Hepatocyte (in vitro differentiated cells): ENCODE data around the gene LPP. TPM values are rescaled to one million over a fixed set of nuclear protein-coding genes. Genes with fewer than 3 reads are reported as not detected.
"Not testable (repeated sequence)": the region's sequence is repeated elsewhere in the genome, so short reads cannot be mapped to it uniquely, and the experiment has no call there.

Experiments
- DNase-seq: peaks from one replicate; pipeline ENCODE4 v3.0.0-alpha.2; 2016; ENCODE audit warnings: low spot score
- H2AFZ ChIP-seq: fragments of 200-600 bp; sonication (generic); 2 replicates; pipeline ENCODE4 v1.6.0; 2016; ENCODE audit warnings: antibody characterized with exemption, mild to moderate bottlenecking
- H3K27ac ChIP-seq: fragments of 200-600 bp; sonication (generic); 2 replicates; pipeline ENCODE4 v1.5.1; 2016; ENCODE audit warnings: mild to moderate bottlenecking
- H3K27me3 ChIP-seq: fragments of 200-600 bp; sonication (generic); 2 replicates; pipeline ENCODE4 v1.6.1; 2016
- H3K36me3 ChIP-seq: fragments of 200-600 bp; sonication (generic); replicated peaks from 2 replicates; pipeline ENCODE4 v1.5.1; 2016; ENCODE audit warnings: low read depth; ENCODE audit not compliant: insufficient read depth
- H3K4me1 ChIP-seq: fragments of 200-600 bp; sonication (generic); 2 replicates; pipeline ENCODE4 v1.5.1; 2016; ENCODE audit warnings: mild to moderate bottlenecking, moderate library complexity; ENCODE audit not compliant: insufficient read depth
- H3K4me2 ChIP-seq: fragments of 200-600 bp; sonication (generic); 2 replicates; pipeline ENCODE4 v1.6.0; 2016
- H3K4me3 ChIP-seq: fragments of 200-600 bp; sonication (generic); 2 replicates; pipeline ENCODE4 v1.5.1; 2016; ENCODE audit warnings: mild to moderate bottlenecking
- H3K79me2 ChIP-seq: fragments of 200-600 bp; sonication (generic); 2 replicates; pipeline ENCODE4 v1.6.0; 2017; ENCODE audit warnings: mild to moderate bottlenecking
- H3K9me2 ChIP-seq: fragments of 200-600 bp; sonication (generic); replicated peaks from 2 replicates; pipeline ENCODE4 v1.6.0; 2017; ENCODE audit warnings: mild to moderate bottlenecking; ENCODE audit not compliant: insufficient read depth
- H3K9me3 ChIP-seq: fragments of 200-600 bp; sonication (generic); 2 replicates; pipeline ENCODE4 v1.5.1; 2016; ENCODE audit warnings: low read depth, mild to moderate bottlenecking
- H4K20me1 ChIP-seq: fragments of 200-600 bp; sonication (generic); 2 replicates; pipeline ENCODE4 v1.6.0; 2016; ENCODE audit warnings: mild to moderate bottlenecking; ENCODE audit not compliant: insufficient read depth, poor library complexity, severe bottlenecking
- CTCF ChIP-seq: fragments of 200-600 bp; sonication (generic); IDR thresholded peaks from 2 replicates; pipeline ENCODE4 v1.5.1; 2016; ENCODE audit warnings: antibody characterized with exemption, mild to moderate bottlenecking; ENCODE audit not compliant: poor library complexity
- EZH2 ChIP-seq: fragments of 200-600 bp; sonication (generic); IDR thresholded peaks from 2 replicates; pipeline ENCODE4 v1.6.1; 2016; ENCODE audit warnings: antibody characterized with exemption, mild to moderate bottlenecking, borderline replicate concordance
- EZH2phosphoT487 ChIP-seq: fragments of 200-600 bp; sonication (generic); IDR thresholded peaks from one replicate; pipeline ENCODE4 v1.6.1; 2018; ENCODE audit warnings: antibody characterized with exemption, mild to moderate bottlenecking, low read depth, moderate library complexity; ENCODE audit not compliant: unreplicated experiment, severe bottlenecking
- WGBS: methylation state at CpG from one replicate; pipeline ENCODE4 v1.1.6; 2016; ENCODE audit warnings: low lambda C conversion rate; ENCODE audit errors: missing lambda C conversion rate; 5-methylcytosine and 5-hydroxymethylcytosine counted together
- polyA plus RNA-seq: library from polyadenylated mRNA; unstranded; fragments of >200 nt; fragmentation: Nextera tagmentation; extraction: Ambion mirVana; gene quantifications from 2 replicates; pipeline ENCODE4 v1.2.1, GENCODE V29; 2016
- total RNA-seq: library from RNA; depleted of rRNA; stranded (reverse); fragments of >200 nt; gene quantifications from 2 replicates; pipeline ENCODE4 v1.2.3, GENCODE V29; 2014

The LPP gene
- total and polyA plus RNA-seq, 2 experiments from 2014 or later = 53.2 to 73.8 TPM

- no peak for TF ChIP-seq EZH2phosphoT487
- TF ChIP-seq EZH2 = no peak
- TF ChIP-seq CTCF = no peak
Observed at GRCh38 chr3:188126934-188127333, 27.0 kb upstream of the LPP start.

GRCh38 chr3:188128905-188129304 lies 25.1 kb upstream of the LPP start:
- no peak for TF ChIP-seq EZH2phosphoT487
- TF ChIP-seq EZH2 = no peak
- no peak for TF ChIP-seq CTCF
- H3K9me3 ChIP-seq = no peaks in the 10 kb centered on the region
- H3K27me3 ChIP-seq = no peaks in the 10 kb centered on the region
- H3K9me2 ChIP-seq = no peaks in the 10 kb centered on the region
- no peak for DNase-seq
- no peaks in the 10 kb centered on the region for H3K79me2 ChIP-seq
- H3K4me3 ChIP-seq = no peak overlapping the region
- H3K36me3 ChIP-seq = no peaks in the 10 kb centered on the region
- no peak overlapping the region for H3K4me2 ChIP-seq
- 94% methylated on average over 1 of the region's 1 CpG for WGBS
- no peaks in the 10 kb centered on the region for H4K20me1 ChIP-seq
- H3K4me1 ChIP-seq = peaks cover 11% of the 10 kb centered on the region
- no peak overlapping the region for H3K27ac ChIP-seq
- H2AFZ ChIP-seq = no peak overlapping the region

More at GRCh38 chr3:188126934-188127333, 27.0 kb upstream of the LPP start:
- 77% methylated on average over 8 of the region's 8 CpGs for WGBS
- H2AFZ ChIP-seq = no peak overlapping the region
- no peak overlapping the region for H3K27ac ChIP-seq
- no peaks in the 10 kb centered on the region for H3K79me2 ChIP-seq
- peaks cover 26% of the 10 kb centered on the region for H3K4me1 ChIP-seq
- DNase-seq = no peak
- H4K20me1 ChIP-seq = no peaks in the 10 kb centered on the region
- no peaks in the 10 kb centered on the region for H3K36me3 ChIP-seq
- no peaks in the 10 kb centered on the region for H3K9me3 ChIP-seq
- H3K9me2 ChIP-seq = no peaks in the 10 kb centered on the region
- no peak overlapping the region for H3K4me2 ChIP-seq
- no peak overlapping the region for H3K4me3 ChIP-seq
- no peaks in the 10 kb centered on the region for H3K27me3 ChIP-seq

GRCh38 chr3:188131023-188131422 lies 22.9 kb upstream of the LPP start:
- not testable (repeated sequence) for H2AFZ ChIP-seq, H3K4me3 ChIP-seq, H3K4me1 ChIP-seq, H3K4me2 ChIP-seq, H3K27me3 ChIP-seq, H3K79me2 ChIP-seq, DNase-seq, H4K20me1 ChIP-seq, H3K36me3 ChIP-seq, H3K9me3 ChIP-seq, H3K27ac ChIP-seq, H3K9me2 ChIP-seq
- 92% methylated on average over 2 of the region's 2 CpGs for WGBS

- Histone ChIP-seq H3K36me3 (no peaks in the 10 kb centered on the region), H3K4me2 (no peak overlapping the region), H4K20me1 (no peaks in the 10 kb centered on the region), H3K4me3 (no peak overlapping the region), H3K79me2 (no peaks in the 10 kb centered on the region), H3K9me3 (no peaks in the 10 kb centered on the region), H3K27me3 (no peaks in the 10 kb centered on the region), H3K9me2 (no peaks in the 10 kb centered on the region), H3K27ac (peak overlapping the region; percentile 38), H3K4me1 (no peaks in the 10 kb centered on the region), H2AFZ (no peak overlapping the region)
- no peak for TF ChIP-seq EZH2
- no peak for TF ChIP-seq EZH2phosphoT487
- no peak for TF ChIP-seq CTCF
- WGBS = 94% methylated on average over 5 of the region's 5 CpGs
- no peak for DNase-seq
Observed at GRCh38 chr3:188133219-188133618, 20.7 kb upstream of the LPP start.
